ENCODE results near the gene CCDC91.

GRCh38 chr12:28242496-28243309, 52.4 kb downstream of the CCDC91 start:
- TF ChIP-seq CTCF (conservative IDR thresholded peaks at IDR 0.05 in 1 of 2, IDR thresholded peaks at IDR 0.05 in 1 of 2; ENCODE audit: low read depth in 1 of 2, low read length in 2 of 2), result no peak
- TF ChIP-seq EZH2 (IDR thresholded peaks at IDR 0.05; ENCODE audit: low read length, missing control alignments), result no peak

Data from fibroblast of lung (primary cell).